Uterus (tissue), 2 donors: ENCODE results near the gene TCF3.

Source experiments
- POLR2A ChIP-seq, 2 donors: fragments of 450-650 bp; IDR thresholded peaks; one replicate each; pipeline ENCODE4 v1.6.1; 2016; ENCODE audit warnings: antibody characterized with exemption in 2 of 2, mild to moderate bottlenecking in 1 of 2, moderate library complexity in 1 of 2
- TF ChIP-seq, protein P1 (sequence below), 4 experiments: fragments of 200-600 bp in 2 of 4; fragments of 450-650 bp in 2 of 4; sonication (generic) in 2 of 4; IDR thresholded peaks; one replicate each; pipeline ENCODE4 v1.5.1; 2016 to 2019; ENCODE audit warnings: antibody characterized with exemption in 4 of 4, mild to moderate bottlenecking in 2 of 4, moderate library complexity in 1 of 4

DNA sequence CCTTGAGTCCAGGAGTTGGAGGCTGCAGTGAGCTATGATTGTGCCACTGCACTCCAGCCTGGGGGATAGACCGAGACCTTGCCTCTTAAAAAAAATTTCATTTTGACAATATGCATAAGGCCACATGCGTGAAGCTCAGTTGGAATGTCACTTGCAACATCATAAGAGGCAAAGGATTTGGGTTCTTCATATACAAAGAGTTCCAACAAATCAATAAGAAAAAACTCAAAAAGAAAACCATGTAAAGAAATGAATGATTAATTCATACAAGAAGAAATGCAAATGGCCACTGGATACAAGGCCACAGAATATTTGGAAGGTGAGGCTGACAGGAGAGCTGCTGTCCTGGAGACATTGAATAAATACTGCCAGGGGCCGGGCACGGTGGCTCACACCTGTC is 9.6 kb upstream of the TCF3 start:
- TF ChIP-seq, protein P1, sequence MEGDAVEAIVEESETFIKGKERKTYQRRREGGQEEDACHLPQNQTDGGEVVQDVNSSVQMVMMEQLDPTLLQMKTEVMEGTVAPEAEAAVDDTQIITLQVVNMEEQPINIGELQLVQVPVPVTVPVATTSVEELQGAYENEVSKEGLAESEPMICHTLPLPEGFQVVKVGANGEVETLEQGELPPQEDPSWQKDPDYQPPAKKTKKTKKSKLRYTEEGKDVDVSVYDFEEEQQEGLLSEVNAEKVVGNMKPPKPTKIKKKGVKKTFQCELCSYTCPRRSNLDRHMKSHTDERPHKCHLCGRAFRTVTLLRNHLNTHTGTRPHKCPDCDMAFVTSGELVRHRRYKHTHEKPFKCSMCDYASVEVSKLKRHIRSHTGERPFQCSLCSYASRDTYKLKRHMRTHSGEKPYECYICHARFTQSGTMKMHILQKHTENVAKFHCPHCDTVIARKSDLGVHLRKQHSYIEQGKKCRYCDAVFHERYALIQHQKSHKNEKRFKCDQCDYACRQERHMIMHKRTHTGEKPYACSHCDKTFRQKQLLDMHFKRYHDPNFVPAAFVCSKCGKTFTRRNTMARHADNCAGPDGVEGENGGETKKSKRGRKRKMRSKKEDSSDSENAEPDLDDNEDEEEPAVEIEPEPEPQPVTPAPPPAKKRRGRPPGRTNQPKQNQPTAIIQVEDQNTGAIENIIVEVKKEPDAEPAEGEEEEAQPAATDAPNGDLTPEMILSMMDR (IDR thresholded peaks at IDR 0.05), result no peak
- TF ChIP-seq POLR2A (IDR thresholded peaks at IDR 0.05), result no peak
